D721Med (cell line): ENCODE results near the gene FBXO34.

Experiments used
- DNase-seq: peaks from one replicate; pipeline ENCODE4 v3.0.0; 2011; ENCODE audit warnings: low spot score; ENCODE audit not compliant: insufficient read length
- FAIRE-seq: peaks from 2 replicates; lab custom pipeline; 2011; peaks lifted over from hg19 to GRCh38; lab: Jason Lieb, UNC
- TF ChIP-seq, protein P1 (sequence below): IDR thresholded peaks from 2 replicates; pipeline ENCODE4 v1.5.1; 2012; ENCODE audit warnings: mild to moderate bottlenecking, control low read depth; ENCODE audit not compliant: insufficient read depth; ENCODE audit errors: missing control alignments

The FBXO34 gene

DNA sequence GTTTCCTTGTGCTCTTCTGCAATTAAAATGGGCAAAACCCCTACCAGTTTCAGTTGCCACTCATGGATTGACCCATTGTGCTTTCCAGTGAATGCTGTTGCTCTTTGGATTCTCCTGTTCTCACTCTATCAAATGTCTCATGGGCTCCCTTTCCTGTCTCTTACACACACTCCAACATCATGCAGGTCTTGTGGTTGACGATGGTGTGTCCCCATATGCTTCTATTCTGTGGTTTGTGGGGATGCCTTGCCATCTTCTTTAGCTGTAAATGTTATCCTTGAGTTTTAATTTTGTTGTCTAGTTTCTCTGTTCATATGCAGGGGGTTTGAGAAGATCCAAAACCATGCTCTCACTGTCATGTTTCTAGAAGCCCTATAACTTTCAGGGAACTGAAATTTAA, 31.9 kb upstream of the FBXO34 start:
- FAIRE-seq (no peak), DNase-seq (no peak)
- TF ChIP-seq, protein P1, sequence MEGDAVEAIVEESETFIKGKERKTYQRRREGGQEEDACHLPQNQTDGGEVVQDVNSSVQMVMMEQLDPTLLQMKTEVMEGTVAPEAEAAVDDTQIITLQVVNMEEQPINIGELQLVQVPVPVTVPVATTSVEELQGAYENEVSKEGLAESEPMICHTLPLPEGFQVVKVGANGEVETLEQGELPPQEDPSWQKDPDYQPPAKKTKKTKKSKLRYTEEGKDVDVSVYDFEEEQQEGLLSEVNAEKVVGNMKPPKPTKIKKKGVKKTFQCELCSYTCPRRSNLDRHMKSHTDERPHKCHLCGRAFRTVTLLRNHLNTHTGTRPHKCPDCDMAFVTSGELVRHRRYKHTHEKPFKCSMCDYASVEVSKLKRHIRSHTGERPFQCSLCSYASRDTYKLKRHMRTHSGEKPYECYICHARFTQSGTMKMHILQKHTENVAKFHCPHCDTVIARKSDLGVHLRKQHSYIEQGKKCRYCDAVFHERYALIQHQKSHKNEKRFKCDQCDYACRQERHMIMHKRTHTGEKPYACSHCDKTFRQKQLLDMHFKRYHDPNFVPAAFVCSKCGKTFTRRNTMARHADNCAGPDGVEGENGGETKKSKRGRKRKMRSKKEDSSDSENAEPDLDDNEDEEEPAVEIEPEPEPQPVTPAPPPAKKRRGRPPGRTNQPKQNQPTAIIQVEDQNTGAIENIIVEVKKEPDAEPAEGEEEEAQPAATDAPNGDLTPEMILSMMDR: no peak

DNA sequence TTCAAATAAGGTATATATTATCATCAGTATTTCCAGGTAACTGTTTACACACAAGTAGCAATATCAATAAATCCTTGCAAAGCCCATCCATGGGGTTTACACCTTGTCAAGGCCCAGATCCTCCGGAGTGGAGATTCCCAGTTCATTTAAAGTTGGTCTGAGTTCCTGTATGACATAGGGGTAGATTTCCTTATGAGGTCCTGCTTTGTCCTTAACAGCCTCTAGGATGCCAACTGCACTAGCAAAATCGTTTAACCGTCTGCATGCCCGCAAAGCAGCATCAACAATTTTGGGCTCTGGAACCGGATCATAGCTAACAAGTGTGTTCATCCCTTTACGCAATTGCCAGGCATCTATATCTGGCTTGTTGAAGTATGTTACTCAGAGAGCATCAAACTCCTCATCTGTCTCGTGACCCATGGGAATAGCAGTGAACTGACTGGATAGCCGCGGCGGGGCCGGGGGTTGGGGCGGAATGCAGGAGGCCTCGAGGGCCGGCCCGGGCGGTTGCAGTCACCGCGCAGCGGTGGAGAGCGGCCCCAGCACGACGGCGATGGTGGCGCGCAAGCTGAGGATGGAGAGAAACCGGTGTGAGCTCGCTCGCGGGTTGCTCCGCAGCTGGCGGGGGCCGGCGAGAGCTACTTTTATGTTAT, 30.6 kb upstream of the FBXO34 start:
- TF ChIP-seq, protein P1: no peak

DNA sequence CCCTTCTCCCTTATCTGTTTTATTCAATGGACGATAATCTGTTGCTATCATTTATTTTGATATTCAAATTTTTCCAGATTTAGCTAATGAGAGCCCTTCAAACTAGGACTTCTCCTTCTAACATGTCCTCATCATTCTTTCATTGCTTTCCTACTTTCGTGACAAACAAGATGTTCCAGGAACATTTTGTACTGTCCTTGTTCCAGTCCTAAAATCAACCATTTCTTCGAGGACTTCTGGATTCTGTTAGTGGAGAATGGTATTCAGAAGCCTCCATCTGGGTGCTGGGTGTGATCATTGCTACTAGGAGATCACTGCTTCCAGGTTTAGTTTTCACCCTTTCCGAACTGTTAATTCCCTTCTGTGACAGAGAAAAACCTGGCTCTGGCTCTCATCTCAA, 29.5 kb upstream of the FBXO34 start:
- FAIRE-seq: no peak

More for the DNA sequence above, 30.6 kb upstream of the FBXO34 start:
- no peak for DNase-seq
- no peak for FAIRE-seq

DNA sequence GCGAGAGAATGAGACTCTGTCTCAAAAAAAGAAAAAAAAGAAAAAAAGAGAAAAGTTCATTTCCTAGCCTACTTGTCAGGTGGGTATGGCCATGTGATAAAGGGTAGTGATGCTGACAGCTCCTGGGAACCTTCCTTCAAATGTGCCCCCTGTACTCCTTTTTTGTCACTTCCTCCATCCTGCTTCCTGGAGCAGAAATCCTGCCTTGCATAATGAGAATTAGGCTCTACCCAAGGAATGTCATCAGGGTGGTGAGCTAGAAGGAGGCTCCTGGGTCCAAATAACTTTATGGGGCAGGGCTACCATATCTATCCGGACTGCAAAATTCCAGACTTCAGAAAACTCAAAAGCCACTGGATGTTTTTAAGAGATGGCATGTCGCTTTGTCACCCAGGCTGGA, 27.8 kb upstream of the FBXO34 start:
- TF ChIP-seq, protein P1: no peak
- no peak for FAIRE-seq

More for the DNA sequence above, 29.5 kb upstream of the FBXO34 start:
- TF ChIP-seq, protein P1: no peak
- DNase-seq: no peak

DNA sequence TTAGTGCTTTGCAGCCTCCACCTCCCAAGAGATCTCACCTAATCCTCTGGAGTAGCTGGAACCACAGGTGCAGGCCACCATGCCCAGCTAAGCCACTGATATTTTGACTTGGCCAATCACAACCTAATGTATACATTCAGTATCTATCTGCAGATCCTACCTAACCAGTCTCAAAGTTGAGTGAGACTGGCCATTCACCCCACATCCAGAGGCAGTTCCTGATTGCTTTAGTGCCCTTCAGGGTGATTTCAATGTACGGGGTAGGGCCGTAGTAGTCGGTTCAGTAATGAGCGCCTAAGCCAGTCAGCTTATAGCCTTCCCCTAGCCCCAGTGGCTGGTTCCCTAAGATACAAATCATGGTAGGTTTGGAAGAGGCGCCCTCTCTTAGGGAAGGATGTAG, 27.4 kb upstream of the FBXO34 start:
- TF ChIP-seq, protein P1: no peak
- FAIRE-seq (no peak), DNase-seq (no peak)

More for the DNA sequence above, 27.8 kb upstream of the FBXO34 start:
- DNase-seq: no peak

DNA sequence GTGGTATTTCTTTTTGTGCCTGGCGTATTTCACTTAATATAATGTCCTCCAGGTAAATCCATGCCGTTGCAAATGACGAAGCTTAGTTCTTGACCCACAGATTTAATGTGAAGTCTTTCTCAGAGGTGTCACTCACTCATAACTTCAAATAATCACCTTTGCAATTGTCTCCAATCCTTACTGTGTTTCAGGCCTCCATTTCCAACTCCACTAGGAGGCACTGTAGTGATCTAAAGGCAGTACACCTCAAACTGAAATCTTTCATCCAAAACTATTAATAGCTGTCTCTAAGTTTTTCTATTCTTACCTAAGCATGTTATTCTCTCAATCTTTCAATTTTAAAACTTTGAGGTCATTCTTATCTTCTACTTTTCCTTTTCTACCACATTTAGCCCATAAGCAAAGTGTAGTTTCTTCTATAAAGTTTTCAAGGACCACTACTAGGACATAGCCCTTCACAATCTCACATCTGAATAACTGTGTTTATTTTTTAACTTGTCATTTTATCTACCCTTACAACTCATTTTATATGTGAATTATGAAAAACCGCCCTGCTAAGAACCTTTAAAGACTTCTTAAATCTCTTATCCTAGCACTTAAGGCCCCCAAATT, 25.5 kb upstream of the FBXO34 start:
- DNase-seq (no peak), FAIRE-seq (no peak)
- TF ChIP-seq, protein P1: peak; percentile 51

DNA sequence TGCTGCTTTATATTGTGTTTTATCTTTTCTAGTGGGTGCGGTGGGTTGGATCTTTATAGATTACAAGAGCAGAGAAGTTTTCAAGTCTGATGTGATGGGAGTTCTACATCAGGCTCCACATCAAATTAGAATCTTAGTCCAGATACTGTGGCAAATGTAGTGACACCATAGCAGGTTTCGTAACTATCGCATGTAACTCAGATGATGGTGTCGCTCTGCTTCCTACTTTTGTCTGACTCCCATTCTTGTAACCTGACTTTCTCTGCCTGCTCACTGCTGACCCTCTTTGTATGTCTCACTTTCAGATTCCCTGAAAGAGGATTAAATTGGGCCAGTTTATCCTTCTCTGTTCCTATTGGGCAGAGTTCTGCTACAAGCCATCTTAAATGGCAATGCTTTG, 22.8 kb upstream of the FBXO34 start:
- FAIRE-seq (no peak), DNase-seq (no peak)
- TF ChIP-seq, protein P1: no peak
